Mesendoderm (in vitro differentiated cells): ENCODE measurements around the gene TCAF1.

ENCODE experiments used
- DNase-seq: peaks from one replicate; pipeline ENCODE4 v3.0.0; 2013
- H2AK5ac ChIP-seq: 2 replicates; pipeline ENCODE4 v1.6.1; 2013; ENCODE audit warnings: low read length, inconsistent platforms
- H2BK120ac ChIP-seq: 2 replicates; pipeline ENCODE4 v1.6.1; 2013; ENCODE audit warnings: low read depth, mild to moderate bottlenecking, low read length, moderate library complexity, mixed read lengths
- H2BK15ac ChIP-seq: replicated peaks from 2 replicates; pipeline ENCODE4 v1.6.1; 2013; ENCODE audit warnings: low read depth, mild to moderate bottlenecking, moderate library complexity
- H2BK5ac ChIP-seq: 2 replicates; pipeline ENCODE4 v1.6.1; 2013; ENCODE audit warnings: low read length, inconsistent platforms
- H3K18ac ChIP-seq: 2 replicates; pipeline ENCODE4 v1.6.1; 2013; ENCODE audit warnings: mild to moderate bottlenecking, low read length, mixed read lengths
- H3K23ac ChIP-seq: one replicate; pipeline ENCODE4 v1.6.1; 2013; ENCODE audit warnings: low read length
- H3K27ac ChIP-seq: 2 replicates; pipeline ENCODE4 v1.5.1; 2013; ENCODE audit warnings: low read depth, mild to moderate bottlenecking, inconsistent platforms, low read length, moderate library complexity
- H3K27me3 ChIP-seq: 2 replicates; pipeline ENCODE4 v1.6.1; 2013; ENCODE audit warnings: low read length, control low read depth, mild to moderate bottlenecking, inconsistent platforms; ENCODE audit not compliant: insufficient read depth, poor library complexity
- H3K36me3 ChIP-seq: 2 replicates; pipeline ENCODE4 v1.6.1; 2013; ENCODE audit warnings: low read length, inconsistent platforms; ENCODE audit not compliant: control insufficient read depth, insufficient read depth
- H3K4ac ChIP-seq: one replicate; pipeline ENCODE4 v1.6.1; 2013; ENCODE audit warnings: low read depth, mild to moderate bottlenecking, low read length, moderate library complexity
- H3K4me1 ChIP-seq: 2 replicates; pipeline ENCODE4 v1.6.1; 2013; ENCODE audit warnings: low read depth, low read length, inconsistent platforms; ENCODE audit not compliant: control insufficient read depth
- H3K4me2 ChIP-seq: 2 replicates; pipeline ENCODE4 v1.6.1; 2013; ENCODE audit warnings: low read length
- H3K4me3 ChIP-seq: 2 replicates; pipeline ENCODE4 v1.5.1; 2013; ENCODE audit warnings: mild to moderate bottlenecking, low read length
- H3K56ac ChIP-seq: one replicate; pipeline ENCODE4 v1.6.1; 2013; ENCODE audit warnings: low read length
- H3K79me1 ChIP-seq: 2 replicates; pipeline ENCODE4 v1.6.1; 2013; ENCODE audit warnings: low read length, inconsistent platforms
- H3K79me2 ChIP-seq: 2 replicates; pipeline ENCODE4 v1.6.1; 2013; ENCODE audit warnings: mild to moderate bottlenecking, low read length; ENCODE audit not compliant: control insufficient read depth, insufficient read depth
- H3K9ac ChIP-seq: 2 replicates; pipeline ENCODE4 v1.6.1; 2013; ENCODE audit warnings: low read length, inconsistent platforms
- H4K5ac ChIP-seq: one replicate; pipeline ENCODE4 v1.6.1; 2013; ENCODE audit warnings: low read length
- H4K8ac ChIP-seq: one replicate; pipeline ENCODE4 v1.6.1; 2013; ENCODE audit warnings: low read depth, mild to moderate bottlenecking, control low read depth, low read length, moderate library complexity
- WGBS: extraction: QIAGEN DNeasy Blood & Tissue Kit; methylation state at CpG from one replicate; pipeline ENCODE4 v1.1.7; 2013; ENCODE audit warnings: low lambda C conversion rate, missing lambda C conversion rate; ENCODE audit not compliant: insufficient coverage; ENCODE audit errors: extremely low coverage; 5-methylcytosine and 5-hydroxymethylcytosine counted together

TCAF1 gene

GRCh38 chr7:143898810-143899209 is 3.2 kb downstream of the TCAF1 start:
- Histone ChIP-seq H3K27ac (no peak overlapping the region), H3K79me1 (no peaks in the 10 kb centered on the region)

GRCh38 chr7:143896667-143897066 is 5.3 kb downstream of the TCAF1 start:
- Histone ChIP-seq H4K8ac (no peak overlapping the region), H3K18ac (no peak overlapping the region), H3K9ac (no peak overlapping the region), H3K56ac (no peak overlapping the region), H2BK5ac (no peak overlapping the region), H3K4me1 (peaks cover 3% of the 10 kb centered on the region), H3K23ac (no peak overlapping the region), H3K4me2 (no peak overlapping the region), H3K27ac (no peak overlapping the region), H3K27me3 (no peaks in the 10 kb centered on the region), H2BK15ac (no peak overlapping the region), H3K79me2 (peaks cover 22% of the 10 kb centered on the region), H4K5ac (no peak overlapping the region), H3K36me3 (no peaks in the 10 kb centered on the region), H3K4ac (no peak overlapping the region), H3K4me3 (no peak overlapping the region), H2BK120ac (no peak overlapping the region), H2AK5ac (no peak overlapping the region), H3K79me1 (no peaks in the 10 kb centered on the region)
- DNase-seq: no peak

More at GRCh38 chr7:143898810-143899209, 3.2 kb downstream of the TCAF1 start:
- Histone ChIP-seq H3K79me2 (peaks cover 22% of the 10 kb centered on the region), H3K23ac (no peak overlapping the region), H3K4me3 (no peak overlapping the region), H3K9ac (no peak overlapping the region), H3K4me2 (no peak overlapping the region), H2BK120ac (no peak overlapping the region), H2AK5ac (no peak overlapping the region), H3K18ac (no peak overlapping the region), H4K8ac (no peak overlapping the region), H3K27me3 (no peaks in the 10 kb centered on the region), H3K4ac (no peak overlapping the region), H2BK15ac (no peak overlapping the region), H3K56ac (no peak overlapping the region), H4K5ac (no peak overlapping the region), H3K4me1 (peaks cover 3% of the 10 kb centered on the region), H3K36me3 (no peaks in the 10 kb centered on the region), H2BK5ac (no peak overlapping the region)
- WGBS: no CpG with 5 or more reads among the region's 1 CpG
- DNase-seq: no peak

- no peak overlapping the region for H2AK5ac ChIP-seq
Observed at GRCh38 chr7:143892527-143893300, 9.3 kb downstream of the TCAF1 start.

GRCh38 chr7:143891457-143891856 is 10.5 kb downstream of the TCAF1 start:
- Histone ChIP-seq H3K4me3 (no peak overlapping the region), H3K4ac (no peak overlapping the region), H2BK120ac (no peak overlapping the region), H3K27ac (no peak overlapping the region), H3K4me2 (no peak overlapping the region), H2BK15ac (no peak overlapping the region), H4K5ac (no peak overlapping the region), H3K27me3 (no peaks in the 10 kb centered on the region), H4K8ac (no peak overlapping the region), H3K9ac (no peak overlapping the region), H3K4me1 (no peaks in the 10 kb centered on the region), H3K23ac (no peak overlapping the region), H3K36me3 (no peaks in the 10 kb centered on the region), H3K18ac (no peak overlapping the region), H3K56ac (no peak overlapping the region), H2AK5ac (no peak overlapping the region), H3K79me1 (peaks cover 5% of the 10 kb centered on the region), H2BK5ac (no peak overlapping the region), H3K79me2 (peaks cover 9% of the 10 kb centered on the region)
- no CpG with 5 or more reads among the region's 2 CpGs for WGBS
- peak; percentile 30 for DNase-seq

More at GRCh38 chr7:143892527-143893300, 9.3 kb downstream of the TCAF1 start:
- DNase-seq: peak; percentile 89
- peaks cover 10% of the 10 kb centered on the region for H3K79me2 ChIP-seq
- no peak overlapping the region for H2BK15ac ChIP-seq
- H3K18ac ChIP-seq: no peak overlapping the region
- no peak overlapping the region for H4K8ac ChIP-seq
- H2BK5ac ChIP-seq: no peak overlapping the region
- no peak overlapping the region for H3K9ac ChIP-seq
- no peaks in the 10 kb centered on the region for H3K27me3 ChIP-seq
- no peak overlapping the region for H3K4ac ChIP-seq
- H3K4me3 ChIP-seq: no peak overlapping the region
- no peaks in the 10 kb centered on the region for H3K4me1 ChIP-seq
- no peak overlapping the region for H3K23ac ChIP-seq
- no CpG with 5 or more reads among the region's 5 CpGs for WGBS
- H3K4me2 ChIP-seq: no peak overlapping the region
- no peak overlapping the region for H3K27ac ChIP-seq
- no peak overlapping the region for H4K5ac ChIP-seq
- no peak overlapping the region for H2BK120ac ChIP-seq
- H3K79me1 ChIP-seq: peaks cover 5% of the 10 kb centered on the region
- H3K56ac ChIP-seq: no peak overlapping the region
- H3K36me3 ChIP-seq: no peaks in the 10 kb centered on the region

- no peak overlapping the region for H3K56ac ChIP-seq
- H3K4me2 ChIP-seq: no peak overlapping the region
- no peak overlapping the region for H2BK15ac ChIP-seq
- no peak overlapping the region for H3K18ac ChIP-seq
- DNase-seq: no peak
- H4K5ac ChIP-seq: no peak overlapping the region
- H3K36me3 ChIP-seq: no peaks in the 10 kb centered on the region
- no peaks in the 10 kb centered on the region for H3K4me1 ChIP-seq
- H3K4me3 ChIP-seq: no peak overlapping the region
- H3K9ac ChIP-seq: no peak overlapping the region
- H3K4ac ChIP-seq: no peak overlapping the region
- no peaks in the 10 kb centered on the region for H3K27me3 ChIP-seq
- H2BK5ac ChIP-seq: no peak overlapping the region
- H3K23ac ChIP-seq: no peak overlapping the region
- H2BK120ac ChIP-seq: no peak overlapping the region
- H3K79me2 ChIP-seq: peaks cover 9% of the 10 kb centered on the region
- no peak overlapping the region for H2AK5ac ChIP-seq
- H4K8ac ChIP-seq: no peak overlapping the region
- WGBS: no CpG with 5 or more reads among the region's 2 CpGs
- H3K27ac ChIP-seq: no peak overlapping the region
- H3K79me1 ChIP-seq: peaks cover 5% of the 10 kb centered on the region
Observed at GRCh38 chr7:143890558-143890957, 11.4 kb downstream of the TCAF1 start.

GRCh38 chr7:143889068-143889467 is 12.9 kb downstream of the TCAF1 start:
- no peak overlapping the region for H2BK5ac ChIP-seq
- H3K27me3 ChIP-seq: no peaks in the 10 kb centered on the region
- no peak overlapping the region for H3K9ac ChIP-seq
- 100% methylated on average over 2 of the region's 2 CpGs for WGBS
- H3K56ac ChIP-seq: no peak overlapping the region
- no peak overlapping the region for H2BK15ac ChIP-seq
- H3K79me2 ChIP-seq: peaks cover 9% of the 10 kb centered on the region
- no peak overlapping the region for H3K4ac ChIP-seq
- H3K18ac ChIP-seq: no peak overlapping the region
- no peak overlapping the region for H3K23ac ChIP-seq
- no peak overlapping the region for H3K4me2 ChIP-seq
- H2AK5ac ChIP-seq: no peak overlapping the region
- no peak overlapping the region for H3K27ac ChIP-seq
- no peak overlapping the region for H2BK120ac ChIP-seq
- H4K8ac ChIP-seq: no peak overlapping the region
- H4K5ac ChIP-seq: no peak overlapping the region
- H3K4me1 ChIP-seq: no peaks in the 10 kb centered on the region
- peaks cover 5% of the 10 kb centered on the region for H3K79me1 ChIP-seq
- no peaks in the 10 kb centered on the region for H3K36me3 ChIP-seq
- no peak for DNase-seq
- H3K4me3 ChIP-seq: no peak overlapping the region
